ENCODE data around the gene NRXN3.

DNA sequence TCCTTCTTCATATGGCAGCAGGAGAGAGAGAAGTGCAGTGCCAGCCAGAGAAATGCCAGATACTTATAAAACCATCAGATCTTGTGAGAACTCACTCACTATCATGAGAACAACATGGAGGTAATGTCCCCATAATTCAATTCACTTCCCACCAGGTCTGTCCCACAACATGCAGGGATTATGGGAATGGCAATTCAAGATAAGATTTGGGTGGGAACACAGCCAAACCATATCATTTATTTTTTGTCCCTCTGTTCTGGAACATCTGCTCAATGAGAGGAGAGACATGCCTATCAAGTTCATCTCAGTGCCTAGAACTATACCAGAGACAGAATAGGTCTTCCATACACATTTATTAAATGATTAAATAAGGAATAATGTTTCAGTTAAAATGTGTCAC, 543.5 kb downstream of the NRXN3 start:
- no peak for TF ChIP-seq CTCF (conservative IDR thresholded peaks at IDR 0.05; ENCODE audit: low read length)
- no peak for TF ChIP-seq EZH2phosphoT487 (IDR thresholded peaks at IDR 0.05; ENCODE audit: borderline replicate concordance, low read depth, low read length)
